ENCODE measurements around the gene SIK2.

SIK2 gene

DNA sequence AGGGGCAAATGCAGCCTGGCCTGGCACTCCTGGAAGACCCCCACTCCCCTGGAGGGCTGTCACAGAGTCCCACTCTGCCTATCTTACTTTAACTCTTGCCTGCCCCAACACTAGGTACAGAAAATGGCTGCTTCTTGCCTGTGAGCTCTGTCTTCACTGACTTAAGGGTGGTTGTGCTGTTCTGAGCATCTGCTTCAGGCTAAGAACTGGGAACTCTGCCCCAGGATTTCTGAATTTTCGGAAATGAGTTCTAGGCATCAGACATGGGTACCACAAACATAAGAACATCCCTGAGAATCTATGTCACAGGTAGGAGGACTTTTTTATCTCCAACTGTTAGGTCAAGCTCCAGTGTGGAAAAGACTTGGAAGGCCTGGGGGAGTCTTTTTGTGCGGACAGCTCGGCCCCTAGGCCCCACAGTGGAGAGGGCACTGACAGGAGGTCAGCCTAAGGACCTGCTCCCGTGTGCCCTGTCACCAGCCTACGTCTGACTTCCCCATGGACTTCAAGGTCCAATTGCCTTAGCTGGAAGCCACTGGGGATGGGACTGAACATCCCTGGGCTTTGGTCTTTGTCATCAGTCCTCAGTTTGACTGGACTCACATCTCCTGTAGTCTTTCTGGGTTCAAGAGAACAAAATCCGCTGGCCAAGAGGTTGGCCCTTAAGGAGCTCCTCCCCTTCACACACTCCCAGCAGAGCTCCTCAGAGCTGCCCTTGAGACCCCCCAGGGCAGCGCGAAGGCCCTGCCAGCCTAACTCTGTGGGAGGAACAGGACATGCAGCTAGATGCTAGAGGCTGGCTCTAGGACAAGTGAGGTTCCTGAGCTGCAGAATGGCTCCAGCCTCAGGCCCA is 132.1 kb downstream of the SIK2 start:
- Mint-ChIP-seq H3K9me3 (no peaks in the 10 kb centered on the region), H3K27me3 (no peaks in the 10 kb centered on the region), H3K4me3 (no peak overlapping the region), H3K36me3 (peaks cover 12 to 23% of the 10 kb centered on the region in 2 donors), H3K27ac (no peak overlapping the region), H3K4me1 (peaks cover 0 to 4% of the 10 kb centered on the region in 2 donors)
- DNase-seq (no peak), ATAC-seq (replicated peaks) (no peak)

DNA sequence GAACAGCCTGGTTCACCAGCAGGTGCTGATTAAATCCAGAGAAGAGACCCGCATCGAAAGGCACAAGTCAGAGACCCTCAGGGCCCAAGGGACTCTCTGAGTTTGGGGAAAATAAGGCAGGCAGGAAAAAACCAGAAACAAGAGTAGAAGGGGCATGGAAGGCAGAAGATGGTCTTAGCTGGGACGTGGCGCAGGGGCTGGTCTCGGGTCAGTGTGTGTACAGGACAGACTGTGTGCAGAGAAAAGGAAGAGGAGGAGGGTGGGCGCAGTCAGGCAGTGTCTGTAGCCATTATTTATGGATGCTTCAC is 132.7 kb downstream of the SIK2 start:
- H3K4me1 Mint-ChIP-seq = peaks cover 0 to 4% of the 10 kb centered on the region in 2 donors
- DNase-seq (no peak), ATAC-seq (replicated peaks) (no peak)
- no peaks in the 10 kb centered on the region for H3K9me3 Mint-ChIP-seq
- H3K27me3 Mint-ChIP-seq = no peaks in the 10 kb centered on the region
- H3K4me3 Mint-ChIP-seq = no peak overlapping the region
- no peak overlapping the region for H3K27ac Mint-ChIP-seq
- H3K36me3 Mint-ChIP-seq = peaks cover 14 to 23% of the 10 kb centered on the region in 2 donors

GRCh38 chr11:111735262-111736116 is 133.2 kb downstream of the SIK2 start:
- no peaks in the 10 kb centered on the region for H3K27me3 Mint-ChIP-seq
- no peak for DNase-seq
- no peak for ATAC-seq (replicated peaks)
- H3K27ac Mint-ChIP-seq = no peak overlapping the region
- H3K4me1 Mint-ChIP-seq = peaks cover 0 to 4% of the 10 kb centered on the region in 2 donors
- H3K36me3 Mint-ChIP-seq = peaks cover 15 to 23% of the 10 kb centered on the region in 2 donors
- H3K4me3 Mint-ChIP-seq = no peak overlapping the region
- no peaks in the 10 kb centered on the region for H3K9me3 Mint-ChIP-seq

- peak overlapping the region; percentile 31 for H3K27ac Mint-ChIP-seq
Observed at GRCh38 chr11:111736181-111736590, 133.9 kb downstream of the SIK2 start.

DNA sequence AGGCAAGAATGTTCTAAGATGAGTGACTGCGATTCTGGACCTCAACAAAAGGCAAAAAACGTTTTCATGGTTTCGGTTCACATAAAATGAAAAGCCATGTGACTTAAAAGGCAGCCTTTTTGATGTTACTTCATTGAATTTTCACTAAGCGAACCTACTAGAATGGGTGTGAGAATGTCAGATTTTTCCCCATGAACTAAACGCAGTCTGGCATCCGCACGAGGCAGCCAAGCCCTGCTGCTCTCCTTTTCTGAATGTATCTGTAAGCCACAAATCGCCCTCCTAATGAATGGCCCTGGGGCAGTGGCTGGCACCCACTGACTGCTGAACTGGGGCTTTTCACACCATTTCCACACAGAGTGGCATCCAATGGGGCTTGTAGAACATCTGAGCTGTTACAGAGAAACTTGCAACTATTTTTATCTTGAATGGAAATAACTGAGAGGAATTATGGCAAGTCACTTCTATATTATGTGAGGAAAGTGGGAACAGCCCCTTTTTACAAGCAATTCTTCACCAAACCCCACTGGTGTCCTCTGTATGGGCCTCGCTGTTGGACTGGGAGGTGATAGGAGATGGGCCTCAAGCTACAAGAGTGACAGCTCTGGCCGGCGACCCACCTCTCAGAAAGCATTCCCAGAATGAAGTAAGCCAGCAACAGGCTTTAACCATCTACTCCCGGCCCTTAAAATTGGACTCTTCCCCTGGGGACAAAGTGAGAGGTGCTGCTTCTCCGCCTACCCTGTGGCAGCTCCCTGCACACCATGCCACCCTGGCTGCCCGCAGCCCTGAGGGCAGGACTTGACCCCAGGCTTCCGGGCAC is 134.6 kb downstream of the SIK2 start:
- peaks cover 26 to 37% of the 10 kb centered on the region in 2 donors for H3K36me3 Mint-ChIP-seq
- ATAC-seq (replicated peaks) (no peak), DNase-seq (no peak)
- no peak overlapping the region for H3K4me3 Mint-ChIP-seq
- H3K4me1 Mint-ChIP-seq = peaks cover 0 to 3% of the 10 kb centered on the region in 2 donors
- peak overlapping the region; percentile 31 for H3K27ac Mint-ChIP-seq
- no peaks in the 10 kb centered on the region for H3K27me3 Mint-ChIP-seq
- no peaks in the 10 kb centered on the region for H3K9me3 Mint-ChIP-seq

More at GRCh38 chr11:111736181-111736590, 133.9 kb downstream of the SIK2 start:
- Mint-ChIP-seq H3K9me3 (no peaks in the 10 kb centered on the region), H3K4me3 (no peak overlapping the region), H3K27me3 (no peaks in the 10 kb centered on the region), H3K4me1 (peaks cover 0 to 3% of the 10 kb centered on the region in 2 donors), H3K36me3 (peaks cover 21 to 30% of the 10 kb centered on the region in 2 donors)
- ATAC-seq (replicated peaks) (no peak), DNase-seq (no peak)

DNA sequence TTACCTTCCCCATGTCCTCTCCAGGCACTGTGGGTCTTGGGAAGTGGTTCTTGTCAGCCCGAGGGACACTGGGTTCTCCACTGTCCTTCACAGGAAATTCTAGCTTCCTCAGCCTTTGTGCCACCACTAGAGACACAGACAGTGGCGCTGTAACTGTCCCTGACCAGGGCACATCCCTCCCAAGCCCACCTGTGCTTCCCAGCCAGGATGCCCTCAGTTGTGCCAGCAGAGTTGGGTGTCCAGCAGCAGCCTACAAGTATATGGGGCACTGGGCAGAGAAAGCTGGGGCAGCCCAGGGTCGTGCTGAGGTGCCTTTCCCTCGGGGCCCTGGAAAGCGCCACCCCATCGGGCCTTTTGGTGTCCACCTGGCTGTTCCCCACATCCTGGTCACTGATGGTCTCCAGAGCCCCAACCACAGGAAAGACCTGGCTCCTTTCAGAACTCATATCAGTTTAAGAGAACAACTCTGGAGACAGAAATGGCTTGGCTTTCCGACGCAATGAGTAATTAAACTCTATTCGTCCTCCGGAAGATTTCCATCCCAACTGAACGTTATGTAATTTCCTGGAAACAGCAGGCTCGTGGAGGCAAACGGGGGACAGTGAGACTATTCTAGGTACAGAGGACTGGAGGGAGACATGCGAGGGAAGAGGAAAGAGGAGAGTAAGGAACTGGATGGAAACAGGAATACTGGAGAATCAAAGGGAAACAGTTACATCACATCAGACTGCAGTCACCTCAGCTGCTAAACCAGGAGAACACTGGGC is 135.4 kb downstream of the SIK2 start:
- no peak for ATAC-seq (replicated peaks)
- Mint-ChIP-seq H3K4me1 (peaks cover 0 to 3% of the 10 kb centered on the region in 2 donors), H3K36me3 (peaks cover 27 to 38% of the 10 kb centered on the region in 2 donors), H3K9me3 (no peaks in the 10 kb centered on the region), H3K27ac (no peak overlapping the region), H3K4me3 (no peak overlapping the region), H3K27me3 (no peaks in the 10 kb centered on the region)
- DNase-seq = no peak

GRCh38 chr11:111739299-111739698 is 137.1 kb downstream of the SIK2 start:
- no peak for DNase-seq
- no peak overlapping the region for H3K4me3 Mint-ChIP-seq
- no peak overlapping the region for H3K27ac Mint-ChIP-seq
- ATAC-seq (replicated peaks) = no peak
- no peaks in the 10 kb centered on the region for H3K27me3 Mint-ChIP-seq
- H3K4me1 Mint-ChIP-seq = peaks cover 0 to 3% of the 10 kb centered on the region in 2 donors
- peaks cover 32 to 47% of the 10 kb centered on the region in 2 donors for H3K36me3 Mint-ChIP-seq
- no peaks in the 10 kb centered on the region for H3K9me3 Mint-ChIP-seq

- H3K27ac Mint-ChIP-seq = no peak overlapping the region
- ATAC-seq (replicated peaks) (no peak), DNase-seq (no peak)
- H3K27me3 Mint-ChIP-seq = no peaks in the 10 kb centered on the region
- peaks cover 45 to 49% of the 10 kb centered on the region in 2 donors for H3K36me3 Mint-ChIP-seq
- H3K9me3 Mint-ChIP-seq = no peaks in the 10 kb centered on the region
- H3K4me3 Mint-ChIP-seq = no peak overlapping the region
- H3K4me1 Mint-ChIP-seq = peaks cover 0 to 2% of the 10 kb centered on the region in 2 donors
Observed at GRCh38 chr11:111741751-111742150, 139.5 kb downstream of the SIK2 start.

GRCh38 chr11:111743700-111744099 is 141.5 kb downstream of the SIK2 start:
- H3K9me3 Mint-ChIP-seq = no peaks in the 10 kb centered on the region
- peaks cover 0 to 2% of the 10 kb centered on the region in 2 donors for H3K4me1 Mint-ChIP-seq
- no peaks in the 10 kb centered on the region for H3K27me3 Mint-ChIP-seq
- H3K36me3 Mint-ChIP-seq = peaks cover 44 to 54% of the 10 kb centered on the region in 2 donors
- no peak overlapping the region for H3K4me3 Mint-ChIP-seq
- DNase-seq (no peak), ATAC-seq (replicated peaks) (no peak)
- H3K27ac Mint-ChIP-seq = no peak overlapping the region

- DNase-seq = no peak
- Mint-ChIP-seq H3K9me3 (no peaks in the 10 kb centered on the region), H3K27me3 (no peaks in the 10 kb centered on the region), H3K4me1 (peaks cover 0 to 2% of the 10 kb centered on the region in 2 donors), H3K27ac (no peak overlapping the region), H3K4me3 (no peak overlapping the region), H3K36me3 (peaks cover 38 to 59% of the 10 kb centered on the region in 2 donors)
- no peak for ATAC-seq (replicated peaks)
Observed at GRCh38 chr11:111745719-111746504, 143.7 kb downstream of the SIK2 start.

DNA sequence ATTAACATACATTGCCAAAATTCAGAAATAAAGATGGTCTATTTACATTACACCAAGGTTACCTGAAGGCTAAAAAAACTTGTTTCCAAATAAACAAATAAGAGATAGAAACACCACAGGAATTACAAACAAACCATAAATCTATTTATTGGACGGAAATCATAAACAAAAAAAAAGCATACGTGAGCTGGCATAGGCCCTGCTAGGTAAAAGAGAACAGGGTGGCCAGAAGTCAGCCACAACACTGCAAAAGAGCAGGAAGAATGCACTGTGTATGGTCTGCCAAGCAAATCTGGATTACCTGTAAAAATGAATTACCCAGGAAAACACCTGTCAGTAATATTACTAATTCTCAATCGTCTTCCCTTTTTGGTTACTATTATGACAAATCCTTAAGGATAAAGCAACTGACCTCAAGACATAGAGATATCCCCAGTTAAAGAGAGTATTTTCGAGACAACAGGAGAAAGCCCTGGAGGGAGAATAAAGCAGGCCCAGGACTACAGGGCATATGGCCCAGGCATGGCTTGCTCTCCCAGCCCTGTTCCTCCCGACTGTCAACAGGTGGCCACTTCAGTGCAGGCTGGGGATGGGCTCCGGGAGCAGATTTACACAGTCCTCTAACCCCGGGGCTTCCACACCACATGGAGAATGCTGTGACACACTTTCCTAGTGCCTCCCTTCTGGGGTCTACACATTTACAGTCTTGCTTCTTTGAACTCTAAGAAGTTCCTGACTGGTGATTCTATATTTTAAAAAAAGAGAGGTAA is 146.0 kb downstream of the SIK2 start:
- Mint-ChIP-seq H3K4me1 (no peaks in the 10 kb centered on the region), H3K9me3 (no peaks in the 10 kb centered on the region), H3K27me3 (no peaks in the 10 kb centered on the region), H3K36me3 (peaks cover 36 to 56% of the 10 kb centered on the region in 2 donors), H3K27ac (no peak overlapping the region), H3K4me3 (no peak overlapping the region)
- ATAC-seq (replicated peaks) = no peak
- no peak for DNase-seq

GRCh38 chr11:111749646-111750045 is 147.4 kb downstream of the SIK2 start:
- H3K4me1 Mint-ChIP-seq = no peaks in the 10 kb centered on the region
- no peaks in the 10 kb centered on the region for H3K9me3 Mint-ChIP-seq
- H3K36me3 Mint-ChIP-seq = peaks cover 40 to 61% of the 10 kb centered on the region in 2 donors
- DNase-seq (no peak), ATAC-seq (replicated peaks) (no peak)
- no peaks in the 10 kb centered on the region for H3K27me3 Mint-ChIP-seq
- no peak overlapping the region for H3K27ac Mint-ChIP-seq
- H3K4me3 Mint-ChIP-seq = no peak overlapping the region
